Neural cell (in vitro differentiated cells): ENCODE results near the gene ATP23.

Experiments used
- TAF1 ChIP-seq: IDR thresholded peaks from 2 replicates; pipeline ENCODE4 v1.6.1; 2012; ENCODE audit warnings: low read depth
- TF ChIP-seq, protein P1 (sequence below): fragments of 450-650 bp; IDR thresholded peaks from 2 replicates; pipeline ENCODE4 v1.5.1; 2014; ENCODE audit warnings: antibody characterized with exemption, mild to moderate bottlenecking, moderate library complexity; ENCODE audit not compliant: poor library complexity, severe bottlenecking

DNA sequence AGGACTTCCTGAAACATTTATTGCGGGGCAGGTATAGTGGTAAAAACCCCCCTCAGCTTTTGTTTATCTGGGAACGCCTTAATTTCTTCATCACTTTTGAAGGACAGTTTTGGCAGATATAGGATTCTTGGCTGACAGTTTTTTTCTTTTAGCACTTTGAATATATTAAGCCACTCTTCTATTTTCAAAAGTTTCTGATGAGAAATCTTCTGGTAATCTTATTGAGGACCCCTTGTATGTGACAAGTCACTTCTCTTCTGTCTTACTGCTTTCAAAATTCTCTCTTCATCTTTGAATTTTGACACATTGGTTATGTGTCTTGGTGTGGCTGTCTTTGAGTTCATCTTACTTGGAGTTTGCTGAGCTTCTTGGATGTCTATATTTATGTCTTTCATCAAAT lies 59.1 kb downstream of the ATP23 start:
- TF ChIP-seq, protein P1, sequence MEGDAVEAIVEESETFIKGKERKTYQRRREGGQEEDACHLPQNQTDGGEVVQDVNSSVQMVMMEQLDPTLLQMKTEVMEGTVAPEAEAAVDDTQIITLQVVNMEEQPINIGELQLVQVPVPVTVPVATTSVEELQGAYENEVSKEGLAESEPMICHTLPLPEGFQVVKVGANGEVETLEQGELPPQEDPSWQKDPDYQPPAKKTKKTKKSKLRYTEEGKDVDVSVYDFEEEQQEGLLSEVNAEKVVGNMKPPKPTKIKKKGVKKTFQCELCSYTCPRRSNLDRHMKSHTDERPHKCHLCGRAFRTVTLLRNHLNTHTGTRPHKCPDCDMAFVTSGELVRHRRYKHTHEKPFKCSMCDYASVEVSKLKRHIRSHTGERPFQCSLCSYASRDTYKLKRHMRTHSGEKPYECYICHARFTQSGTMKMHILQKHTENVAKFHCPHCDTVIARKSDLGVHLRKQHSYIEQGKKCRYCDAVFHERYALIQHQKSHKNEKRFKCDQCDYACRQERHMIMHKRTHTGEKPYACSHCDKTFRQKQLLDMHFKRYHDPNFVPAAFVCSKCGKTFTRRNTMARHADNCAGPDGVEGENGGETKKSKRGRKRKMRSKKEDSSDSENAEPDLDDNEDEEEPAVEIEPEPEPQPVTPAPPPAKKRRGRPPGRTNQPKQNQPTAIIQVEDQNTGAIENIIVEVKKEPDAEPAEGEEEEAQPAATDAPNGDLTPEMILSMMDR: no peak
- no peak for TF ChIP-seq TAF1
